IPS-18a (cell line): ENCODE results near the gene GADD45B.

Source experiments
- H3K27ac ChIP-seq: one replicate; pipeline ENCODE4 v1.5.1; 2013; ENCODE audit warnings: low read length
- H3K27me3 ChIP-seq: one replicate; pipeline ENCODE4 v1.6.1; 2013; ENCODE audit warnings: mild to moderate bottlenecking, low read length; ENCODE audit not compliant: control insufficient read depth, insufficient read depth
- H3K36me3 ChIP-seq: one replicate; pipeline ENCODE4 v1.6.1; 2013; ENCODE audit warnings: low read depth, low read length; ENCODE audit not compliant: control insufficient read depth
- H3K4me1 ChIP-seq: one replicate; pipeline ENCODE4 v1.6.1; 2013; ENCODE audit warnings: low read depth, low read length; ENCODE audit not compliant: control insufficient read depth
- H3K4me3 ChIP-seq: one replicate; pipeline ENCODE4 v1.5.1; 2013; ENCODE audit warnings: low read length
- H3K9ac ChIP-seq: one replicate; pipeline ENCODE4 v1.6.1; 2013; ENCODE audit warnings: mild to moderate bottlenecking, low read length, moderate library complexity
- H3K9me3 ChIP-seq: one replicate; pipeline ENCODE4 v1.6.1; 2013; ENCODE audit warnings: low read depth, low read length; ENCODE audit not compliant: control insufficient read depth

The GADD45B gene

DNA sequence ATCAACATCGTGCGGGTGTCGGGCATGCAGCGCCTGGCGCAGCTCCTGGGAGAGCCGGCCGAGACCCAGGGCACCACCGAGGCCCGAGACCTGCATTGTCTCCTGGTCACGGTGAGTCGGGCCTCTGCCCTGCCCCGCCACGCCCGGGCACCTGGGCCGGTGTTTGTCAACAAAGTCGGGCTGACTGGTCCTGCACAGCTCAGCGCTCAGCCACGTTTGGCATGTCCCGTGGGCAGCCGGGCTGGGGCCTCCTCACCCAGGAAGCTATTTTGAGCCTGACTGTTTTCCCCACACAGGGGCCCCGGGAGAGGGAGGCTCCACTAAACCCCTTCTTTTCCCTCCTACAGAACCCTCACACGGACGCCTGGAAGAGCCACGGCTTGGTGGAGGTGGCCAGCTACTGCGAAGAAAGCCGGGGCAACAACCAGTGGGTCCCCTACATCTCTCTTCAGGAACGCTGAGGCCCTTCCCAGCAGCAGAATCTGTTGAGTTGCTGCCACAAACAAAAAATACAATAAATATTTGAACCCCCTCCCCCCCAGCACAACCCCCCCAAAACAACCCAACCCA, 1.3 kb downstream of the GADD45B start:
- no peaks in the 10 kb centered on the region for H3K9me3 ChIP-seq
- H3K36me3 ChIP-seq = no peaks in the 10 kb centered on the region
- H3K4me3 ChIP-seq = peak overlapping the region; percentile 78
- H3K9ac ChIP-seq = peak overlapping the region; percentile 0
- H3K27ac ChIP-seq = no peak overlapping the region
- peaks cover 14% of the 10 kb centered on the region for H3K4me1 ChIP-seq
- peaks cover 55% of the 10 kb centered on the region for H3K27me3 ChIP-seq

DNA sequence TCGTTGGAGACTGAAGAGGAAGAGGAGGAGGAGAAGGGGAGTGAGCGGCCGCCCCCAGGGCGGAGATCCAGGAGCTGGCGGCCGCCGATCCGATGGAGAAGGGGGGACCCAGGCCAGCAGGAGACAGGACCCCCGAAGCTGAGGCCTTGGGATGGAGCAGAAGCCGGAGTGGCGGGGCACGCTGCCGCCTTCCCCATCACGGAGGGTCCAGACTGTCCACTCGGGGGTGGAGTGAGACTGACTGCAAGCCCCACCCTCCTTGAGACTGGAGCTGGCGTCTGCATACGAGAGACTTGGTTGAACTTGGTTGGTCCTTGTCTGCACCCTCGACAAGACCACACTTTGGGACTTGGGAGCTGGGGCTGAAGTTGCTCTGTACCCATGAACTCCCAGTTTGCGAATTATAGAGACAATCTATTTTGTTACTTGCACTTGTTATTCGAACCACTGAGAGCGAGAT, 1.8 kb downstream of the GADD45B start:
- peak overlapping the region; percentile 78 for H3K4me3 ChIP-seq
- peaks cover 55% of the 10 kb centered on the region for H3K27me3 ChIP-seq
- peaks cover 14% of the 10 kb centered on the region for H3K4me1 ChIP-seq
- H3K27ac ChIP-seq = no peak overlapping the region
- no peak overlapping the region for H3K9ac ChIP-seq
- H3K9me3 ChIP-seq = no peaks in the 10 kb centered on the region
- no peaks in the 10 kb centered on the region for H3K36me3 ChIP-seq

DNA sequence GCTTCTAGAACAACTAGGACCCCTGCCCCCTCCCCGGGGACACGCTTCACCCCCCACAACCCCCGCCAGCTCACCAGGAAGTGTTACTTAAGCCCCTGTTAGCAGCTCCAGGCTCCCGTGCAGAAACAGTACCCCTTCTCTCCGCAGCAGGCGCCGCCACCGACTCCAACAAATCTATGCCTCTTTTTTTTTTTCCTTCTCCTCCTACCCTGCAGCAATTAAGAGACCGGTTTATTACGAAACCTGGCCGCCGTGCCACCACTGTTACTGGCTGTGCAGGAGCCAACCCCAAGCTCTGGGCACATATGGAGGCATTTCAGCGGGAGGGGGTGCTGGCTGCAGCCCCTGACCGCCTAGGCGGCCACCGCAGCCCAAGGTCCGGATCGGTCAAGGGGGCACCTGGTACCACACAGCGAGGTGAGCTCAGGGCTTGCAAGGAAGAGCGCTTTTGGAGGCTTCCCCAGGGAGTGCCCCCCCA, 2.4 kb downstream of the GADD45B start:
- Histone ChIP-seq H3K27me3 (peaks cover 55% of the 10 kb centered on the region), H3K36me3 (no peaks in the 10 kb centered on the region), H3K9me3 (no peaks in the 10 kb centered on the region), H3K4me3 (peak overlapping the region; percentile 78), H3K27ac (no peak overlapping the region), H3K4me1 (peaks cover 14% of the 10 kb centered on the region), H3K9ac (no peak overlapping the region)

DNA sequence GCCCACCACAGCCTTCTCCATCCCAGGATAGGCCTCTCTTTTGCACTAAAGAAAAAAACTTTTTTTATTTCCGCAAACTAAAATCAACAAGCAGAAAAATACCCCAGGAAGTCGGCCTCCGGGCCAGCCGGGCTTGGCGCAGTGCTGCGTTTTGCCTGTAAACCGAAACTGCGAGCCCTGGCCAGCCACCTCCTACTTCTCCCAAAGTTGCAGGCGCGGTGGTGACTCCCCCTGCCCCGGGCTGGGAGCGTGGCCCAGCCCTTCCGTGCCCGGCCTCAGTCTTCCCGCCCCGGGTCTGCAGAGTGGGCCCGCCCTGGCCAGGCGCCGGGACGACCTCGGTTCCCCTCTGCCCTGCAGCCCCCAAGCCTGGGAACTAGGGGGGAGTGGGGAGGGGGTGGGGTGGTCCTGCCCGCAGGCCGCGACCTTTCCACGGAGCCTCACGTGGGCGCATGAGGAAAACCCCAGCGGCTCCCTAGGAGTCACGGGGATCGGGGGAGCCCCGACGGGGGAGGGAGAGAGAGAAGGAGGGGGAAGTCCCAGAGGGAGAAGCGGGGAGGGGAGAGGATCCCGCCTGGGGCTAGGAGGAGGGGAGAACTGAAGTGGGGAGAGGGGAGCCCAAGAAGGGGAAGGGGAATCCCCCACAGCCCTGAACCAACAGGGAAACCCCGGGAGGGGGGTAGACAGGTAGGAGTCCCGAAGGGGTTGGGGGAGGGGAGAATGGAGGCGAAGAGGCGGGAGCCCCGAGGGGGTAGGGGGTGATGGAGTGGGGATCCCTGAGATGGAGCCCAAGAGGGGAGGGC, 3.0 kb downstream of the GADD45B start:
- Histone ChIP-seq H3K4me1 (peaks cover 14% of the 10 kb centered on the region), H3K9ac (no peak overlapping the region), H3K27me3 (peaks cover 55% of the 10 kb centered on the region), H3K9me3 (no peaks in the 10 kb centered on the region), H3K4me3 (peak overlapping the region; percentile 78), H3K27ac (no peak overlapping the region), H3K36me3 (no peaks in the 10 kb centered on the region)

- H3K4me1 ChIP-seq = peaks cover 14% of the 10 kb centered on the region
- no peak overlapping the region for H3K9ac ChIP-seq
- H3K9me3 ChIP-seq = no peaks in the 10 kb centered on the region
- no peak overlapping the region for H3K27ac ChIP-seq
- peak overlapping the region; percentile 78 for H3K4me3 ChIP-seq
- no peaks in the 10 kb centered on the region for H3K36me3 ChIP-seq
- H3K27me3 ChIP-seq = peaks cover 55% of the 10 kb centered on the region
These were observed 3.7 kb downstream of the GADD45B start for GRCh38 chr19:2479556-2480194.

DNA sequence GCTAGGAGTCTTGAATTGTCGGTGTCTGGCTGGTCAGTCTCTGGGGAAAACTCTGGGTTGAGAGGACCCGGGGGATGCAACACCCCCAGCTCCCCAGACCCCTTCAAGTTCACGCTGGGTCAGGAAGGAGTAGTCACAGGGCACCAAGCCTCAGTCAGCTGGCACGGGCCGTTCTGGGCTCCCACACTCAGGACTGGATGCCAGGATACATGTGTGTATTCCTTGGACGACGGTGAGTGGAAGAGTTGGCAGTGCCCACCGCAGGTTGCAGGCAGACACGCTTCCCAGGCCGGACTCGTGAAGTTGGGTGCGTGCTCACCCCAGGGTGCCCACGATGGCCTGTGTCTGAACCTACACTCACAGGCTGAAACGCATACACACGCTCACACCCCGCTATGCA, 5.5 kb downstream of the GADD45B start:
- Histone ChIP-seq H3K4me1 (peaks cover 7% of the 10 kb centered on the region), H3K9ac (no peak overlapping the region), H3K27ac (no peak overlapping the region), H3K36me3 (no peaks in the 10 kb centered on the region), H3K27me3 (peaks cover 41% of the 10 kb centered on the region), H3K9me3 (no peaks in the 10 kb centered on the region), H3K4me3 (no peak overlapping the region)

DNA sequence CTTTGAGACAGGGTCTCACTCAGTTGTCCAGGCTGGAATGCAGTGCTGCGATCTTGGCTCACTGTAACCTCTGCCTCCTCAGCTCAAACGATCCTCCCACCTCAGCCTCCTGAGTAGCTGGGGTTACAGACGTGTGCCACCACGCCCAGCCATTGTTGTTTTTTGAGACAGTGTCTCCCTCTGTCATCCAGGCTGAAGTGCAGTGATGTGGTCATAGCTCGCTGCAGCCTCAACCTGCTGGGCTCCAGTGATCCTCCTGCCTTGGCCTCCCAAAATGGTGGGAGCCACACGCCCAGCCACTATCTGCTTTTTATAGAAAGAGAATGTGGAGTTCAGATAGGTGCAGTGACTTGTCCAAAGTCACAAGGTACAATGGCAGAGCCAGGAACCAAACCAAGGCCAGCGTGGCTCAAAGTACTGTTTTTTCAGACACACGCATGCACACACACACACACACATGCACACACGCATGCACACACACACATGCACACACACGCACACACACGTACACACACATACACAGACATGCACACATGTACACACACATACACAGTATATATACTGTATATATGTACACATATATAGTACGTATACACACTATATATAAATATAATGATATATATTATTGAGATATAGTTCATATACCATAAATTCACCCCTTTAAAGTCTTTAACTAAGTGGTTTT, 6.6 kb downstream of the GADD45B start:
- H3K27me3 ChIP-seq = peaks cover 38% of the 10 kb centered on the region
- H3K36me3 ChIP-seq = no peaks in the 10 kb centered on the region
- no peaks in the 10 kb centered on the region for H3K9me3 ChIP-seq
- no peak overlapping the region for H3K9ac ChIP-seq
- no peak overlapping the region for H3K4me3 ChIP-seq
- peaks cover 5% of the 10 kb centered on the region for H3K4me1 ChIP-seq
- no peak overlapping the region for H3K27ac ChIP-seq

DNA sequence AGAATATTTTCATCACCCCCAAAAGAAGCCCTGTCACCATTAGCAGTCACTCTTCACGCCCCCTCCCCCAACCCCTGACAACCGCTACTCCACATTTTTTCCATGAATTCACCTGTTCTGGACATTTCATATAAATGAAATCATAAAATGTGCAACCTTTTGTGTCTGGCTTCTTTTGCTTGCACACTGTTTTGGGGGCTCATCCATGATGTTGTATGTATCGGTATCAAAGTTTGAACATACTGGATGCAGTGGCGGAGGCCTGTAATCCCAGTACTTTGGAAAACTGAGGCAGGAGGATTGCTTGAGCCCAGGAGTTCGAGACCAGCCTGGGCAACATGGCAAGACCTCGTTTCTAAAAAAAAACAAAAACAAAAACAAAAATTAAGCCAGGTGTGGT, 7.2 kb downstream of the GADD45B start:
- Histone ChIP-seq H3K9me3 (no peaks in the 10 kb centered on the region), H3K4me1 (peaks cover 5% of the 10 kb centered on the region), H3K36me3 (no peaks in the 10 kb centered on the region), H3K9ac (no peak overlapping the region), H3K4me3 (no peak overlapping the region), H3K27ac (no peak overlapping the region), H3K27me3 (peaks cover 38% of the 10 kb centered on the region)

GRCh38 chr19:2483484-2484151, 7.7 kb downstream of the GADD45B start:
- peaks cover 5% of the 10 kb centered on the region for H3K4me1 ChIP-seq
- H3K27ac ChIP-seq = no peak overlapping the region
- H3K27me3 ChIP-seq = peaks cover 38% of the 10 kb centered on the region

GRCh38 chr19:2484178-2484937, 8.4 kb downstream of the GADD45B start:
- no peaks in the 10 kb centered on the region for H3K36me3 ChIP-seq
- H3K9me3 ChIP-seq = no peaks in the 10 kb centered on the region
- no peak overlapping the region for H3K9ac ChIP-seq
- peaks cover 38% of the 10 kb centered on the region for H3K27me3 ChIP-seq
- peaks cover 5% of the 10 kb centered on the region for H3K4me1 ChIP-seq
- no peak overlapping the region for H3K27ac ChIP-seq
- no peak overlapping the region for H3K4me3 ChIP-seq

More at GRCh38 chr19:2483484-2484151, 7.7 kb downstream of the GADD45B start:
- no peak overlapping the region for H3K9ac ChIP-seq
- H3K4me3 ChIP-seq = no peak overlapping the region
- no peaks in the 10 kb centered on the region for H3K9me3 ChIP-seq
- H3K36me3 ChIP-seq = no peaks in the 10 kb centered on the region
